GM19328 (cell line): ENCODE data around the gene XPNPEP1.

Source experiments
- ATAC-seq: cut with Tn5 transposase; IDR thresholded peaks from one replicate; pipeline ENCODE4 v1.9.1; 2021; ENCODE audit warnings: mild to moderate bottlenecking, moderate library complexity; ENCODE audit not compliant: unreplicated experiment

Gene XPNPEP1

GRCh38 chr10:109895848-109896247 lies 27.5 kb downstream of the XPNPEP1 start:
- no peak for ATAC-seq

GRCh38 chr10:109895095-109895818 lies 28.1 kb downstream of the XPNPEP1 start:
- ATAC-seq = no peak

DNA sequence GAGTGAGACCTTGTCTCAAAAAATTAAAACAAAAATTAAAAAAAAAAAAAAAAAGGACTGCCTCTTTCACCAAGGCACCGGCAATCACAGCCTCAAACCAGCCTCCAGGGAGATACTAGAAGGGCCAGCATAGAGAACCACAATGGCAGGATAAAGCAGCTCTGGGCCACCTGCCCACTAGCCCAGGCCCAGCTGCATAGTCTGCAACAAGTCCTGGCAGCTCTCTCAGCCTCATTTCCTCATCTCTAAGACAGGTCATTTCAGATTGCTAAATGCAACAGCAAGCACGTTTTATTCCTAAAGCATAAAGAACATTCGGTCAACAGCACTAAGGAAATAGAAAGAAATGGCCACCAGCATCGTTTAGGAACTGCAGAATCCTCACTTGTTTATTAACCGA lies 28.8 kb downstream of the XPNPEP1 start:
- ATAC-seq = no peak

DNA sequence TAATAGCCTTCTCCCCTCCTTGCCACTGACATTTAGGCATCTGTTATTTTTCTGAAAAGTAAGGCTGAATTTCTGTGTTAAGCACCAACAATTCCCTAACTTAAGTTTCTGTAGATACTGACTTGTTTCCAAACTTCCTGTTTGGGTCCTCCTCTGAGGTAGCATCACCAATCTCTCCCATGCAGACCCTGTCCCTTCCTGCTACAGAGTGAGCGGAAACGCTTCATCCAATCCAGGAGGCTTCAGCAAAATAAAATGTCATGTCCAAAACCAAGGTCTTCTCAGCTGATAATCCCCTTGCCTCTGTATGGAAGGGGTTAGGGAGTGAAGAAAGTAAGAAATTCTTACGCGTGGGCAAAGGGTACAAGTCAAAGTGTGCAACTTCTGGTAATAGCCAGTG lies 29.9 kb downstream of the XPNPEP1 start:
- no peak for ATAC-seq

- no peak for ATAC-seq
These were observed 30.4 kb downstream of the XPNPEP1 start for GRCh38 chr10:109892931-109893330.

- no peak for ATAC-seq
These were observed 31.2 kb downstream of the XPNPEP1 start for GRCh38 chr10:109892117-109892516.

DNA sequence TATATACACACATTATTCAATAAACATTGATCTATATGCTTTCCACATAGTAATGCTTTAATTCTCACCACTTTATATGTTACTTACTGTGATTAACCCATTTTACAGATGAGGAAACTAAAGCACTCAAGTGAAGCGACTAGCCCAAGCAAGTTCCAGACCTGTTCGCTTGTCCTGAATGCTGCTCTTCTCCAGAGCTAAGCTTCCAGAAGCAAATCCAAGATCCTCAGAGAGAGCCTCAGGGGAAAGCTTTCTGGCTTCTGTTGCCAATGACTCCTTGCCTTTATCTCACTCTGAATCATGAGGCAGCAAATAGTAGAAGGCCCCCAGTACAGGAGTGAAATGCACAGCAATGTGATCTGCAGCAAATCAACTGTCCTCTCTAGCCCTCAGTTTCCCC lies 32.2 kb downstream of the XPNPEP1 start:
- no peak for ATAC-seq

- no peak for ATAC-seq
These were observed 33.4 kb downstream of the XPNPEP1 start for GRCh38 chr10:109889867-109890266.

GRCh38 chr10:109887776-109888175 lies 35.5 kb downstream of the XPNPEP1 start:
- ATAC-seq = no peak

DNA sequence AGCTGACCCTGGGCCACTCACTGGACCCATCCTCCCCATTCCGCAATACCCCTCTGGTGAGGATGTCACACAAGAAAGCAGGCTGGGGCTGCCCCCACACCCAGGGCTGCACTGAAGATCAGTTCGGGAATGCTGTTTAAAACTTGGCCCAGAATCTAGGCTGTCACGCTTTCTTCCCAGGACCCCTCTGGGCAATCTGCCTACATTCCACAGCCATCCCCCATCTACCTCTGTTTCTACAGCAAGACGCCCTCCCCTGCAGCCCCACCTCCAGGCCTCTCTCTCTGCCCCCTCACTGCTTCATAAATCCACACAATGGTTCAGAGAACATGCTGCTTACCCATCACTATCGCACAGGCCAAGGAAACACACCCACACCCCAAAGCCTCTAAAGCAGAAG lies 36.1 kb downstream of the XPNPEP1 start:
- ATAC-seq = no peak

GRCh38 chr10:109886781-109887140 lies 36.5 kb downstream of the XPNPEP1 start:
- no peak for ATAC-seq

DNA sequence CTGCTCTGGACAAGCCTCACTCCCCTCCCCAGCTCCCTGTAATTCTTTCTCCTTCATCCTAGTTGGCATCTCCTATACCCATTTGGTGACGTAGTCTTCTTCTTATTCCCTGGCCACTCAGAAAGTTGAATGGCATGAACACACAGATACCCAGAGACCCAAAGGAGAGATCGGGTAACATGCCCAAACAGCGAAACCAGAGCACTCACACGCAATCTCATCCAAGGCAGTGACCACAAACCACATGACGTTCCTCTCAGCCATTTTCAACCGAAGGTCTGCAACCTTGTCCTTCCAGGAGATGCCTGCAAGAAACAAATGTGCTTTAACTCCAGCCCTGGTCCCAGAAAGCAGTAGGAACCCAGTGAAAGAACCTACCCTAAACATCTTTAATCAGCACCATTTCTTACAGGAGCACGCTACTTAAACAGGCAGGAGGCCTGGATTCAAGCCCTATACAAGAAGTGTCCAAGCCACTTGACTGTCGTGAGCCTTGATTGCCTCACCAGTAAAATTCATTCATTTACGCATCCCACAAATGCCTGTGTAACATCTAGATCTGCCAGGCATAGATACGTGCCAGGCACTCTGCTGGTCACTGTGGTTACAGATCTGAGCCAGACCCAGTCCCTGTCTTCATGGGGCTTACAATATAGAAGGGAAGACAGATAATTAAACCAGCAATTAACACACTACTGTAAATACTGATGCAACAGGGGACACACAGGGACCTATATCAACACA lies 37.1 kb downstream of the XPNPEP1 start:
- no peak for ATAC-seq

DNA sequence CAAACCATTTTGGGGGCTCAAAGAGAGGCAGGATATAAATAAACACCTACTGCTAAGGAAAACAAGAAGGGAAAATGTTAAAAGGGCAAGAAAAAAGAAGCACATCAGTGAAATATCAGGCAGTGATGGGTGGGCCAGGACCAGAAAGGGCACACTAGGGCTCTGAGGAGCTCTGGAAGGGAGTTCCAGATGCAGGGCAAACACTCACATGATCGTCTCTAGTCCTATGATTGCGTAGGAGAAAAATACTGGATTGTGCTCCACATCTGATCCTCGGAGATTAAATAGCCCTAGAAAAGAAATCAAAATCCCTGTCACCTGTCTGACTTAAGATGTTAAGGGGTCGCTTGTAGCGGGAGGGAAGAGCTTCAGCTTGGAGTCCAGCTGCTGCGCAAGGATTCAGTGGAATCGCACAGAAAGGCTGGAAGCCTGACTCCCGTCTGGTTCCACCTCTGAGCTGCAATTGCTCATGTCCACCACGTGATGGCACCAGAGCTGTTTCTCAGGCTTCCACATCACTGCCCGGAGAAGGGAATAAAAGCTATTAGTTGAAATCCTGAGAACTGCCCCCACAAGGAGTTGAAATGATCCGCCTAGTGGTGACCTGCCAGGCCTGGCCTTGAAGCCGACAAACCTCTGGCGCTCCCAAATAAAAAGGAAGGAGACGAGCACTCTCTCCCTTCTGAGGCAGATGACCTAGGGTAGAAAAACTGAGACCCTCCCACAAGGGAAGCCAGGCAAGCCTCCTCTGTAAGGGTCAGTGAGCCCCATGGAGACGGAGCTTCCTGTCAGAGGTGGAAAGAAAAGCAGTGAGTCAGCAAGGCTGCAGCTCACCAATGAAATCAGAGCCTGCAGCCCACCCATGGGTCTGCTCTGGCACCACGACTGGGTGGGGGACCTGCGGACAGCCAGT lies 39.2 kb downstream of the XPNPEP1 start:
- peak; percentile 63 for ATAC-seq

- no peak for ATAC-seq
These were observed 40.9 kb downstream of the XPNPEP1 start for GRCh38 chr10:109882251-109883057.

DNA sequence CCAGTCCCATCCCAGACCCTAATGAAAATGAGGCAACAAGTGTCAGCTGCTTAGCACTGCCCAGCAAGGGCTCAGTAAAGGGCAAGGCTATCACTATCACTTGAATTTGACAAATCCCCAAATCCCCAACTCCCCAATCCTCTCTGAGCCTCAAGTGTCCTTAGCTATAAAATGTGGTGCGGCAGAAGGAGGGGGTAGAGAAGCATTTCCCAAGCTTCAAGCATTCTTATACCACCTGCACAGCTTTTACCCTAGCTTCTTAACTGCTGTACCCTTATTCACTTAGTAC lies 41.6 kb downstream of the XPNPEP1 start:
- no peak for ATAC-seq

DNA sequence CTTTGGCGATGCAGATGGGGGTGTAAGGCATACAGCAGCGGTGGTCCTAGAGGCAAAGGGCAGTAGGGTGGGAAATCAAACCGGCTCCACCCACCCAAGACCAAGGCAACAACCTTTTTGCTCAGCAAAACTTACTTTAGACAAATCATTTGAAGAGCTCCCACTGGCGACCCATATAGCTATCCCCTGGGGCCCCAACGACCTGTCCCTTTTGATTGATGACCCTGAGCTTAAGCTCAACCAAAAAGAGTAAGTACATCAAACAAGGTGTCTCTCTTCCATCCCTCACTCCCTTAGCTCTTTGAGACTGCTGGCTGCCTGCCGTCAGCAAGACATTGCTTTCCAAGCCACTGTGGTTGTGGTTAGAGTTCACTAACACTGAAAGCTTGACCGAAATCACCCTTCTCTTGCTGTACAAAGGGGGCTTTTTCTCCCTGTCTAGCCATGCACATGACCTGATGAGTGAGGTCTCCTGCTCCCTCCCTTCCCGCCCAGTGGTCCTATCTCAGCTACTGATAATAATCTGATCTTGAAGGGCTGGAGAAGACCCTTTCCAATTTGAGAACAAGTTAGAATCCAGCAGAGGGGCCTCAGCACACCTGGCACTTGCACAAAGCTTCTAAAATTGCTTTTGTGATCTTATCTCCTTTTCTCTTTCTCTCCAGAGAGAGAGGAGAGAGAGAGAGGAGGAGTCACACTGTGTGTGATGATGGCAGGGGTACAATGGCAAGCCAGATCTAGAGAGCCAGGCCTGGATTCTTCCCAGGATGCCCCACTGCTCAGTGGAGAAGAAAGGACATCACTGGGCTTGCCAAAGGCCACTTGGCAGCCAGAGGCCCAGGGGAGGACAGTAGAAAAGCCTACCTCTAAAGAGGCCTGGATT lies 42.2 kb downstream of the XPNPEP1 start:
- peak; percentile 50 for ATAC-seq

- no peak for ATAC-seq
These were observed 45.8 kb downstream of the XPNPEP1 start for GRCh38 chr10:109877546-109877945.

DNA sequence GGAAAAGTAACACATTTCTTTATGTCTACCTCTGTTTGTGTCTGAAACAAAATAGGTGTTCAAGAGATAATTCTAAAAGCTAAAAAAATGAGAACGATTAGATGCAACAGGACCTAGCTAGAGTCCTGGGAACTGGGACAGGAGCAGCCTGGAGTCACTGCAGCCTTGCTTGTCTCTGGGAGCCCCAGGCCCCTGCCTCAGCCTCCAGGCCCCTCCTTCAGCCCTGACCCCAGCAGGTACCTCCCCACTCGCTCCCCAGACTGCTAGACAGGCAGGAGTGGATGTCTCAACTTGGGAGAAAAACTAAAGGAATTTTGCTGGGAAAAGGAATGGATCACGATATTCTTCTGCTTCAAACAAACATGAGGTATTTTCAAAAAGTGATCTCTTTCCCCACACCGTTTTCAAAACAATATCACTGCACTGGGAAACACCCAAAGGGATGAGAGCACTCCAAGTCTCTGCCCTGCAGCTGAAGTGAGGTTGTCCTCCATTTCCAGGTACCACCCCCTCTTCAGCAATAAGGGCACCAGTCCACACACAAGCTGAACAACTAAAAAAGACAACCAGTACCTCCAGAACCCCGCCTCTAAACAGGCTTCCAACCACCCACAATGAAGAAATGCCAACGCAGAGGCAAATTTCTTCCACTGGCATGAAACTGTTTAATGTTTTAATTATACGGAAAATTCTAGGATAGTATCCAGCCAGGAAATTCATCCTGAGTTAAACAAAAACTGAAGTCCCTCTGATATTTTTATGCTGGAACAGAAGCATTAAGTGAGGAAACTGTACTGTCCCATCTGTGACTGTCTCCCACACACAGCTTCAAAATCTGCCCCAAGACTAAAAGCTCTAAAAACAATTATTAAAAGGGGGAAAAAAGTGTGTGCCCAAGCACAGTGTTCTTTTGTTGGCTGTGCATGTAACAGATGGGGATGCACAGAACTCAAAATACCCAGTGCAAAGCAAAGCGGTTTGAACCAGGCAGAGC lies 47.2 kb downstream of the XPNPEP1 start:
- no peak for ATAC-seq

DNA sequence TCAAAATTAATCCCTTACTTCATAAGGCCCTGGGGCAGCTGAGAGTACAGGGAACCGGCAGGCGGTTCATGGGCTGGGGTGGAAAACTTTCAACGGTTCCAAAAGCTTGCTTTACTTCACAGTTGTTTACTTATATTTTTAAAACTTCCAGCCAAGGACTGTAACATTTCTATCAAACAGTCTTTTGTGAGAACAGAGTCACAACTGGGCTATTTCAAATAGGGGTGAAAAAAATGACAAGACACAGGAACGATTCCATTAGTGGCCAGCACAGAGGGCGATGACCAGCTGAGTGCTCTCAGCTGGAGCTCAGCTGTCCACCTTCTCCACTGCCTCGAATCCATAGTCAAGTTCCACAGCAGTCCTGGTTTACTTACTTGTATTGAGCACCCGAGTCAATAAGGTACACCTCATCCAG lies 48.2 kb downstream of the XPNPEP1 start:
- ATAC-seq = no peak
